ENCODE data around the gene CDK5R2.

- TF ChIP-seq POLR2A (IDR thresholded peaks at IDR 0.05) (no peak), CTCF (IDR thresholded peaks at IDR 0.05) (no peak), EP300 (IDR thresholded peaks at IDR 0.05) (no peak), POLR2AphosphoS5 (IDR thresholded peaks at IDR 0.05) (no peak)
These were observed 34.7 kb upstream of the CDK5R2 start for GRCh38 chr2:218924757-218925156.

Data from upper lobe of left lung (tissue), 4 donors.